Measurements from ENCODE around the gene KDM5A. TPM values are rescaled to one million over a fixed set of nuclear protein-coding genes. Genes with fewer than 3 reads are reported as not detected.
"Not testable (repeated sequence)": the region's sequence is repeated elsewhere in the genome, so short reads cannot be mapped to it uniquely, and the experiment has no call there.

KDM5A gene
- total and polyA plus RNA-seq, 10 of the 15 experiments (the other 5 are each of a cell fraction or from before 2014, with no cell fraction given) = 9.0 to 59.9 (median 27.7) TPM

- H3K9ac ChIP-seq (ENCODE audit: control insufficient read depth, insufficient read depth, low read length); H3K9me3 ChIP-seq (replicated peaks; ENCODE audit: control insufficient read depth, insufficient read depth, low read length); H3K27me3 ChIP-seq (replicated peaks in 1 of 2; ENCODE audit: control insufficient read depth in 2 of 2, insufficient read depth in 2 of 2, low read length in 1 of 2); DNase-seq (ENCODE audit: low read depth, low spot score); SMC1A ChIA-PET (ENCODE audit: uncharacterized antibody, unreplicated experiment); H4K20me1 ChIP-seq (ENCODE audit: control insufficient read depth, insufficient read depth); H3K4me2 ChIP-seq (ENCODE audit: control insufficient read depth, insufficient read depth); H3K4me3 ChIP-seq; ATAC-seq; H3K27ac ChIP-seq (ENCODE audit: control insufficient read depth, insufficient read depth); CTCF ChIA-PET; BruUV-seq (replicated peaks); H2AFZ ChIP-seq (ENCODE audit: control insufficient read depth, low read depth, low read length); intact Hi-C loops (cut with micrococcal nuclease; ENCODE audit: unreplicated experiment); H3K4me1 ChIP-seq (ENCODE audit: control insufficient read depth, insufficient read depth, low read length); in situ Hi-C loops (cut with MboI); FAIRE-seq; H3K79me2 ChIP-seq (ENCODE audit: control insufficient read depth, insufficient read depth, low read length); RAD21 ChIA-PET (ENCODE audit: unreplicated experiment); POLR2A ChIA-PET: not testable (repeated sequence)
- H3K36me3 ChIP-seq (ENCODE audit: control insufficient read depth in 2 of 2, insufficient read depth in 2 of 2, low read length in 1 of 2) = peaks cover 11 to 19% of the 10 kb centered on the region in 2 experiments
- WGBS (ENCODE audit: insufficient coverage, insufficient replicate concordance, low lambda C conversion rate, missing lambda C conversion rate) = 97% methylated on average over 5 of the region's 5 CpGs
Observed at GRCh38 chr12:299511-299910, 89.6 kb downstream of the KDM5A start.

DNA sequence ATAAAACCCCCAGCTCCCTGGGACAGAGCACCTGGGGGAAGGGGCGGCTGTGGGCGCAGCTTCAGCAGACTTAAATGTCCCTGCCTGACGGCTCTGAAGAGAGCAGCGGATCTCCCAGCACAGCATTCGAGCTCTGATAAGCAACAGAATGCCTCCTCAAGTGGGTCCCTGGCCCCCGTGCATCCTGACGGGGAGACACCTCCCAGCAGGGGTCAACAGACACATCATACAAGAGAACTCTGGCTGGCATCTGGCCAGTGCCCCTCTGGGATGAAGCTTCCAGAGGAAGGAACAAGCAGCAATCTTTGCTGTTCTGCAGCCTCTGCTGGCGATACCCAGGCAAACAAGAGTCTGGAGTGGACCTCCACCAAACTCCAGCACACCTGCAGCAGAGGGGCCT, 91.1 kb downstream of the KDM5A start:
- H3K27me3 ChIP-seq (replicated peaks in 1 of 2; ENCODE audit: control insufficient read depth in 2 of 2, insufficient read depth in 2 of 2, low read length in 1 of 2); H3K4me1 ChIP-seq (ENCODE audit: control insufficient read depth, insufficient read depth, low read length); CTCF ChIA-PET; H3K9ac ChIP-seq (ENCODE audit: control insufficient read depth, insufficient read depth, low read length); H4K20me1 ChIP-seq (ENCODE audit: control insufficient read depth, insufficient read depth); FAIRE-seq; DNase-seq (ENCODE audit: low read depth, low spot score); BruUV-seq (replicated peaks); H3K27ac ChIP-seq (ENCODE audit: control insufficient read depth, insufficient read depth); intact Hi-C loops (cut with micrococcal nuclease; ENCODE audit: unreplicated experiment); H2AFZ ChIP-seq (ENCODE audit: control insufficient read depth, low read depth, low read length); ATAC-seq; H3K4me2 ChIP-seq (ENCODE audit: control insufficient read depth, insufficient read depth); in situ Hi-C loops (cut with MboI); H3K9me3 ChIP-seq (replicated peaks; ENCODE audit: control insufficient read depth, insufficient read depth, low read length); H3K79me2 ChIP-seq (ENCODE audit: control insufficient read depth, insufficient read depth, low read length); H3K4me3 ChIP-seq; POLR2A ChIA-PET; RAD21 ChIA-PET (ENCODE audit: unreplicated experiment); SMC1A ChIA-PET (ENCODE audit: uncharacterized antibody, unreplicated experiment): not testable (repeated sequence)
- WGBS (ENCODE audit: insufficient coverage, insufficient replicate concordance, low lambda C conversion rate, missing lambda C conversion rate) = 93% methylated on average over 6 of the region's 8 CpGs
- peaks cover 9 to 24% of the 10 kb centered on the region in 2 experiments for H3K36me3 ChIP-seq (ENCODE audit: control insufficient read depth in 2 of 2, insufficient read depth in 2 of 2, low read length in 1 of 2)
